Measurements from ENCODE around the gene DPP4.

GRCh38 chr2:162091325-162092007, 17.5 kb upstream of the DPP4 start:
- TF ChIP-seq, protein P1, sequence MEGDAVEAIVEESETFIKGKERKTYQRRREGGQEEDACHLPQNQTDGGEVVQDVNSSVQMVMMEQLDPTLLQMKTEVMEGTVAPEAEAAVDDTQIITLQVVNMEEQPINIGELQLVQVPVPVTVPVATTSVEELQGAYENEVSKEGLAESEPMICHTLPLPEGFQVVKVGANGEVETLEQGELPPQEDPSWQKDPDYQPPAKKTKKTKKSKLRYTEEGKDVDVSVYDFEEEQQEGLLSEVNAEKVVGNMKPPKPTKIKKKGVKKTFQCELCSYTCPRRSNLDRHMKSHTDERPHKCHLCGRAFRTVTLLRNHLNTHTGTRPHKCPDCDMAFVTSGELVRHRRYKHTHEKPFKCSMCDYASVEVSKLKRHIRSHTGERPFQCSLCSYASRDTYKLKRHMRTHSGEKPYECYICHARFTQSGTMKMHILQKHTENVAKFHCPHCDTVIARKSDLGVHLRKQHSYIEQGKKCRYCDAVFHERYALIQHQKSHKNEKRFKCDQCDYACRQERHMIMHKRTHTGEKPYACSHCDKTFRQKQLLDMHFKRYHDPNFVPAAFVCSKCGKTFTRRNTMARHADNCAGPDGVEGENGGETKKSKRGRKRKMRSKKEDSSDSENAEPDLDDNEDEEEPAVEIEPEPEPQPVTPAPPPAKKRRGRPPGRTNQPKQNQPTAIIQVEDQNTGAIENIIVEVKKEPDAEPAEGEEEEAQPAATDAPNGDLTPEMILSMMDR (conservative IDR thresholded peaks at IDR 0.05; ENCODE audit: low read length) = 0 out of 2 replicates have a peak, but pooled peaks have one; percentile 25
- no peak for TF ChIP-seq EZH2phosphoT487 (IDR thresholded peaks at IDR 0.05; ENCODE audit: borderline replicate concordance, low read depth, low read length)

All from OCI-LY7 (cell line).